Hepatocyte (in vitro differentiated cells): ENCODE data around the gene MYO3B. TPM values are rescaled to one million over a fixed set of nuclear protein-coding genes. Genes with fewer than 3 reads are reported as not detected.
A peak's percentile ranks its signal among the peaks of the same experiment; 100 is the strongest.

Source experiments
- DNase-seq: peaks from one replicate; pipeline ENCODE4 v3.0.0-alpha.2; 2016; ENCODE audit warnings: low spot score
- H2AFZ ChIP-seq: fragments of 200-600 bp; sonication (generic); 2 replicates; pipeline ENCODE4 v1.6.0; 2016; ENCODE audit warnings: antibody characterized with exemption, mild to moderate bottlenecking
- H3K27ac ChIP-seq: fragments of 200-600 bp; sonication (generic); 2 replicates; pipeline ENCODE4 v1.5.1; 2016; ENCODE audit warnings: mild to moderate bottlenecking
- H3K27me3 ChIP-seq: fragments of 200-600 bp; sonication (generic); 2 replicates; pipeline ENCODE4 v1.6.1; 2016
- H3K36me3 ChIP-seq: fragments of 200-600 bp; sonication (generic); replicated peaks from 2 replicates; pipeline ENCODE4 v1.5.1; 2016; ENCODE audit warnings: low read depth; ENCODE audit not compliant: insufficient read depth
- H3K4me1 ChIP-seq: fragments of 200-600 bp; sonication (generic); 2 replicates; pipeline ENCODE4 v1.5.1; 2016; ENCODE audit warnings: mild to moderate bottlenecking, moderate library complexity; ENCODE audit not compliant: insufficient read depth
- H3K4me2 ChIP-seq: fragments of 200-600 bp; sonication (generic); 2 replicates; pipeline ENCODE4 v1.6.0; 2016
- H3K4me3 ChIP-seq: fragments of 200-600 bp; sonication (generic); 2 replicates; pipeline ENCODE4 v1.5.1; 2016; ENCODE audit warnings: mild to moderate bottlenecking
- H3K79me2 ChIP-seq: fragments of 200-600 bp; sonication (generic); 2 replicates; pipeline ENCODE4 v1.6.0; 2017; ENCODE audit warnings: mild to moderate bottlenecking
- H3K9me2 ChIP-seq: fragments of 200-600 bp; sonication (generic); replicated peaks from 2 replicates; pipeline ENCODE4 v1.6.0; 2017; ENCODE audit warnings: mild to moderate bottlenecking; ENCODE audit not compliant: insufficient read depth
- H3K9me3 ChIP-seq: fragments of 200-600 bp; sonication (generic); 2 replicates; pipeline ENCODE4 v1.5.1; 2016; ENCODE audit warnings: low read depth, mild to moderate bottlenecking
- H4K20me1 ChIP-seq: fragments of 200-600 bp; sonication (generic); 2 replicates; pipeline ENCODE4 v1.6.0; 2016; ENCODE audit warnings: mild to moderate bottlenecking; ENCODE audit not compliant: insufficient read depth, poor library complexity, severe bottlenecking
- CTCF ChIP-seq: fragments of 200-600 bp; sonication (generic); IDR thresholded peaks from 2 replicates; pipeline ENCODE4 v1.5.1; 2016; ENCODE audit warnings: antibody characterized with exemption, mild to moderate bottlenecking; ENCODE audit not compliant: poor library complexity
- EZH2 ChIP-seq: fragments of 200-600 bp; sonication (generic); IDR thresholded peaks from 2 replicates; pipeline ENCODE4 v1.6.1; 2016; ENCODE audit warnings: antibody characterized with exemption, mild to moderate bottlenecking, borderline replicate concordance
- EZH2phosphoT487 ChIP-seq: fragments of 200-600 bp; sonication (generic); IDR thresholded peaks from one replicate; pipeline ENCODE4 v1.6.1; 2018; ENCODE audit warnings: antibody characterized with exemption, mild to moderate bottlenecking, low read depth, moderate library complexity; ENCODE audit not compliant: unreplicated experiment, severe bottlenecking
- WGBS: methylation state at CpG from one replicate; pipeline ENCODE4 v1.1.6; 2016; ENCODE audit warnings: low lambda C conversion rate; ENCODE audit errors: missing lambda C conversion rate; 5-methylcytosine and 5-hydroxymethylcytosine counted together
- polyA plus RNA-seq: library from polyadenylated mRNA; unstranded; fragments of >200 nt; fragmentation: Nextera tagmentation; extraction: Ambion mirVana; gene quantifications from 2 replicates; pipeline ENCODE4 v1.2.1, GENCODE V29; 2016
- total RNA-seq: library from RNA; depleted of rRNA; stranded (reverse); fragments of >200 nt; gene quantifications from 2 replicates; pipeline ENCODE4 v1.2.3, GENCODE V29; 2014

The MYO3B gene
- total and polyA plus RNA-seq, 2 experiments from 2014 or later, result 0.63 to 1.1 TPM

GRCh38 chr2:170371231-170371998 lies 193.5 kb downstream of the MYO3B start:
- DNase-seq, result no peak
- H3K9me3 ChIP-seq, result no peaks in the 10 kb centered on the region
- WGBS, result 80% methylated on average over 6 of the region's 6 CpGs
- no peak overlapping the region for H3K4me3 ChIP-seq
- H3K36me3 ChIP-seq, result no peaks in the 10 kb centered on the region
- H3K4me2 ChIP-seq, result no peak overlapping the region
- H2AFZ ChIP-seq, result no peak overlapping the region
- no peak overlapping the region for H3K27ac ChIP-seq
- peaks cover 3% of the 10 kb centered on the region for H3K4me1 ChIP-seq
- no peaks in the 10 kb centered on the region for H4K20me1 ChIP-seq
- H3K27me3 ChIP-seq, result peaks cover 30% of the 10 kb centered on the region
- H3K9me2 ChIP-seq, result no peaks in the 10 kb centered on the region
- no peaks in the 10 kb centered on the region for H3K79me2 ChIP-seq
- TF ChIP-seq EZH2 (no peak), CTCF (no peak), EZH2phosphoT487 (no peak)

GRCh38 chr2:170375192-170375591 lies 197.2 kb downstream of the MYO3B start:
- H3K9me3 ChIP-seq, result no peaks in the 10 kb centered on the region
- H3K27ac ChIP-seq, result no peak overlapping the region
- no peaks in the 10 kb centered on the region for H3K9me2 ChIP-seq
- peaks cover 3% of the 10 kb centered on the region for H3K4me1 ChIP-seq
- H3K4me2 ChIP-seq, result peak overlapping the region; percentile 42
- H3K79me2 ChIP-seq, result no peaks in the 10 kb centered on the region
- H3K27me3 ChIP-seq, result no peaks in the 10 kb centered on the region
- H3K36me3 ChIP-seq, result no peaks in the 10 kb centered on the region
- no peak overlapping the region for H3K4me3 ChIP-seq
- H2AFZ ChIP-seq, result no peak overlapping the region
- DNase-seq, result no peak
- WGBS, result 55% methylated on average over 5 of the region's 5 CpGs
- no peak for TF ChIP-seq EZH2phosphoT487
- TF ChIP-seq CTCF, result no peak
- no peak for TF ChIP-seq EZH2
- H4K20me1 ChIP-seq, result no peaks in the 10 kb centered on the region

- H3K27ac ChIP-seq, result no peak overlapping the region
- 60% methylated on average over 8 of the region's 8 CpGs for whole genome bisulfite sequencing
- H3K4me3 ChIP-seq, result no peak overlapping the region
- DNase-seq, result peak; percentile 30
- no peaks in the 10 kb centered on the region for H3K27me3 ChIP-seq
- no peaks in the 10 kb centered on the region for H3K79me2 ChIP-seq
- no peaks in the 10 kb centered on the region for H3K36me3 ChIP-seq
- no peaks in the 10 kb centered on the region for H3K9me2 ChIP-seq
- H4K20me1 ChIP-seq, result no peaks in the 10 kb centered on the region
- no peak overlapping the region for H3K4me2 ChIP-seq
- TF ChIP-seq EZH2phosphoT487 (no peak), CTCF (peak; percentile 44), EZH2 (no peak)
- no peak overlapping the region for H2AFZ ChIP-seq
- H3K9me3 ChIP-seq, result no peaks in the 10 kb centered on the region
- H3K4me1 ChIP-seq, result peaks cover 3% of the 10 kb centered on the region
Observed at GRCh38 chr2:170377500-170378207, 199.7 kb downstream of the MYO3B start.
